ENCODE data around the gene ZDHHC9.

ZDHHC9 gene

GRCh38 chrX:129785160-129785947, 58.3 kb downstream of the ZDHHC9 start:
- H3K36me3 ChIP-seq (ENCODE audit: low read depth): no peaks in the 10 kb centered on the region
- no peak for ATAC-seq (ENCODE audit: low read depth)
- no peak overlapping the region for H3K4me3 ChIP-seq (ENCODE audit: severe bottlenecking)
- no peaks in the 10 kb centered on the region for H3K4me1 ChIP-seq (ENCODE audit: insufficient read depth, poor library complexity, severe bottlenecking)
- DNase-seq (ENCODE audit: low spot score): no peak
- H3K27ac ChIP-seq (ENCODE audit: poor library complexity, severe bottlenecking): no peak overlapping the region
- TF ChIP-seq, protein P1, sequence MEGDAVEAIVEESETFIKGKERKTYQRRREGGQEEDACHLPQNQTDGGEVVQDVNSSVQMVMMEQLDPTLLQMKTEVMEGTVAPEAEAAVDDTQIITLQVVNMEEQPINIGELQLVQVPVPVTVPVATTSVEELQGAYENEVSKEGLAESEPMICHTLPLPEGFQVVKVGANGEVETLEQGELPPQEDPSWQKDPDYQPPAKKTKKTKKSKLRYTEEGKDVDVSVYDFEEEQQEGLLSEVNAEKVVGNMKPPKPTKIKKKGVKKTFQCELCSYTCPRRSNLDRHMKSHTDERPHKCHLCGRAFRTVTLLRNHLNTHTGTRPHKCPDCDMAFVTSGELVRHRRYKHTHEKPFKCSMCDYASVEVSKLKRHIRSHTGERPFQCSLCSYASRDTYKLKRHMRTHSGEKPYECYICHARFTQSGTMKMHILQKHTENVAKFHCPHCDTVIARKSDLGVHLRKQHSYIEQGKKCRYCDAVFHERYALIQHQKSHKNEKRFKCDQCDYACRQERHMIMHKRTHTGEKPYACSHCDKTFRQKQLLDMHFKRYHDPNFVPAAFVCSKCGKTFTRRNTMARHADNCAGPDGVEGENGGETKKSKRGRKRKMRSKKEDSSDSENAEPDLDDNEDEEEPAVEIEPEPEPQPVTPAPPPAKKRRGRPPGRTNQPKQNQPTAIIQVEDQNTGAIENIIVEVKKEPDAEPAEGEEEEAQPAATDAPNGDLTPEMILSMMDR (IDR thresholded peaks at IDR 0.05; ENCODE audit: poor library complexity, severe bottlenecking): no peak
- no peaks in the 10 kb centered on the region for H3K9me3 ChIP-seq (ENCODE audit: severe bottlenecking)
- no peaks in the 10 kb centered on the region for H3K27me3 ChIP-seq (ENCODE audit: insufficient read depth, poor library complexity, severe bottlenecking)

DNA sequence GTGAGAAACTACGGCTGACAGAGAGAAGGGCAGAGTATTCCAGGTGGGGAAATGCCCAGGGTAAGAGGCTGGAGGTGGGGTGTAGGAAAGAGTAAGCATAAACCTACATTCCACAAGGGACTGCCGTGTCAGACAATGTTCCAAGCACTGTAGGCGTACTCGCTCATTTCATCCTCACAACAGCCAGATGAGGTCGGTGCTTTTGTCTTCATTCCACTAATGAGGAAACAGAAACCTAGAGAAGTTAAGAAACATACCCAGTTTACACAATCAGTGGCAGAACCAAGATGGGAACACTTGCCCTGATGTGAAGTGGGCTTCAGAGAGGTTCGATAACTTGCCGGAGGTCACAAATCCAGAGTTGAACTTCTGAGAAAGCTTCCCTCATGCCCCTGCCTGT, 59.3 kb downstream of the ZDHHC9 start:
- Histone ChIP-seq H3K9me3 (ENCODE audit: severe bottlenecking) (no peaks in the 10 kb centered on the region), H3K27me3 (ENCODE audit: insufficient read depth, poor library complexity, severe bottlenecking) (no peaks in the 10 kb centered on the region), H3K4me1 (ENCODE audit: insufficient read depth, poor library complexity, severe bottlenecking) (no peaks in the 10 kb centered on the region), H3K4me3 (ENCODE audit: severe bottlenecking) (no peak overlapping the region), H3K27ac (ENCODE audit: poor library complexity, severe bottlenecking) (no peak overlapping the region), H3K36me3 (ENCODE audit: low read depth) (no peaks in the 10 kb centered on the region)
- no peak for ATAC-seq (ENCODE audit: low read depth)
- no peak for DNase-seq (ENCODE audit: low spot score)
- TF ChIP-seq, protein P1 (IDR thresholded peaks at IDR 0.05; ENCODE audit: poor library complexity, severe bottlenecking): no peak

DNA sequence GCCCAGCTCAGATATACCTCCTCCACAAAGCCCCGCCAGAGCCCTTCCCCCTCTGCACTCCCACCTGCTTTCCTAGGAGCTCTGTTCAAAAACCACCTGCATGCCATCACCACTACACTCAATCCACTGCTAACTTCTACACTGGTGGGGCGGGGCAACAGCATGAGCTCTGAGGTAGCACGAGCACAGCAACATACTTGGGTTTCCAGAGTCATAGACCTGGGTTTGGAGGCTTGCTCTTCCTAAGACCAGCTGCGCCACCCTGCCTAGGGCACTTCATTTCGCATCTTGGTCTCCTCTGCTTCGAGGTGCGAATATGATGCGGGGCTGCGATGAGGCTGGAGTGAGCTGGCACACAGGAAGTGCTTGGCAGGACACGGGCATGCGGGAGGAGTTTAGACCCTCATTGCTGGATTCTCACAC, 60.4 kb downstream of the ZDHHC9 start:
- H3K4me3 ChIP-seq (ENCODE audit: severe bottlenecking): no peak overlapping the region
- H3K9me3 ChIP-seq (ENCODE audit: severe bottlenecking): no peaks in the 10 kb centered on the region

DNA sequence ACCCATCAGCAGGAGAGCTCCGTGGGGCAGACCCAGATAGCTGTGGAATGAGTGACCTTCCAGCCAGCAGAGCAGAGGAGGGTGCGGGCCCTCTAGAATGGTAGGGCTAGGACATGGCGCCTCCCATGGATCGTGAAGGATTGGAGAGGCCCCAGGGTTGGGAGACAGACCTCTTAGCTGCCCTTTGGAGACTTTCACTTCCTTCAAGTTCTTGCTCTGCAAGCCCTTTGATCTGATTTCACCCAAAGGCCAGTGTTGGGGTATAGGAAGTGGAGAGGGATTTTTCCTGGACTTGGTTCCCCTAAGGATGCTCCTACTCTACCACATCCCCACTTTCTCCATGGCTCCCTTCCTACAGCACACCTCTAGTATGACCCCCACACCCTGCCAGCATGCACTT, 61.0 kb downstream of the ZDHHC9 start:
- Histone ChIP-seq H3K36me3 (ENCODE audit: low read depth) (no peaks in the 10 kb centered on the region), H3K27me3 (ENCODE audit: insufficient read depth, poor library complexity, severe bottlenecking) (no peaks in the 10 kb centered on the region), H3K4me1 (ENCODE audit: insufficient read depth, poor library complexity, severe bottlenecking) (no peaks in the 10 kb centered on the region), H3K27ac (ENCODE audit: poor library complexity, severe bottlenecking) (no peak overlapping the region), H3K9me3 (ENCODE audit: severe bottlenecking) (no peaks in the 10 kb centered on the region), H3K4me3 (ENCODE audit: severe bottlenecking) (no peak overlapping the region)
- DNase-seq (ENCODE audit: low spot score): no peak
- TF ChIP-seq, protein P1 (IDR thresholded peaks at IDR 0.05; ENCODE audit: poor library complexity, severe bottlenecking): no peak
- ATAC-seq (ENCODE audit: low read depth): no peak

More for the DNA sequence above, 60.4 kb downstream of the ZDHHC9 start:
- Histone ChIP-seq H3K36me3 (ENCODE audit: low read depth) (no peaks in the 10 kb centered on the region), H3K27me3 (ENCODE audit: insufficient read depth, poor library complexity, severe bottlenecking) (no peaks in the 10 kb centered on the region), H3K4me1 (ENCODE audit: insufficient read depth, poor library complexity, severe bottlenecking) (no peaks in the 10 kb centered on the region), H3K27ac (ENCODE audit: poor library complexity, severe bottlenecking) (no peak overlapping the region)
- DNase-seq (ENCODE audit: low spot score): no peak
- TF ChIP-seq, protein P1 (IDR thresholded peaks at IDR 0.05; ENCODE audit: poor library complexity, severe bottlenecking): no peak
- no peak for ATAC-seq (ENCODE audit: low read depth)
